ENCODE data around the gene AMD1.

Gene AMD1

DNA sequence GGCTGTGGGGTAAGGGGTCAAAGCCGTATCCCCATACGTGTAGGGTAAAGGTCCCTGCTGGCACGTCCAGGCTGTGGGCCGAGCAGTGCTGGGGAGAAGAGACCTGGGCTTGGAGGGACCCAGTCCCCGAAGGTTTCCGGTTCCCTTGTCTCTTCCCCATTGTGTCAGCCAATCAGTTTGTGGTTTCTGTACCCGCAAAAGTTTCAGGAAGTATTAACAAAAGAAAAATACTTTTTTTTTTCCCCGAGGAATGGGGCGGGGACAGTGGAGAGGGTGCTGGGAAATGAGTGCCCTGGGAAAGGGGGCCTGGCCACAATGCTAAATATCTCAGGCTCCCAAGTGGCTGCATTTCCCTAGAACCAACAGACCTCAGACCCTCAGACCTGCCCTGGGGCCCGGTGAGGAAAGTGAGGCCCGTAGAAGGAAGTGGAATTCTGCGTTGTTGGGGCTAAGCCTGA lies 15.2 kb upstream of the AMD1 start:
- no peaks in the 10 kb centered on the region for H3K36me3 ChIP-seq (ENCODE audit: control insufficient read depth, insufficient read depth, low read length)
- no peak overlapping the region for H2AFZ ChIP-seq
- H3K4me3 ChIP-seq (ENCODE audit: low read depth, low read length), result no peak overlapping the region
- no peak overlapping the region for H3K27ac ChIP-seq
- TF ChIP-seq, protein P1, sequence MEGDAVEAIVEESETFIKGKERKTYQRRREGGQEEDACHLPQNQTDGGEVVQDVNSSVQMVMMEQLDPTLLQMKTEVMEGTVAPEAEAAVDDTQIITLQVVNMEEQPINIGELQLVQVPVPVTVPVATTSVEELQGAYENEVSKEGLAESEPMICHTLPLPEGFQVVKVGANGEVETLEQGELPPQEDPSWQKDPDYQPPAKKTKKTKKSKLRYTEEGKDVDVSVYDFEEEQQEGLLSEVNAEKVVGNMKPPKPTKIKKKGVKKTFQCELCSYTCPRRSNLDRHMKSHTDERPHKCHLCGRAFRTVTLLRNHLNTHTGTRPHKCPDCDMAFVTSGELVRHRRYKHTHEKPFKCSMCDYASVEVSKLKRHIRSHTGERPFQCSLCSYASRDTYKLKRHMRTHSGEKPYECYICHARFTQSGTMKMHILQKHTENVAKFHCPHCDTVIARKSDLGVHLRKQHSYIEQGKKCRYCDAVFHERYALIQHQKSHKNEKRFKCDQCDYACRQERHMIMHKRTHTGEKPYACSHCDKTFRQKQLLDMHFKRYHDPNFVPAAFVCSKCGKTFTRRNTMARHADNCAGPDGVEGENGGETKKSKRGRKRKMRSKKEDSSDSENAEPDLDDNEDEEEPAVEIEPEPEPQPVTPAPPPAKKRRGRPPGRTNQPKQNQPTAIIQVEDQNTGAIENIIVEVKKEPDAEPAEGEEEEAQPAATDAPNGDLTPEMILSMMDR (IDR thresholded peaks at IDR 0.05), result no peak
- H3K4me1 ChIP-seq, result no peaks in the 10 kb centered on the region
- no peaks in the 10 kb centered on the region for H3K9me3 ChIP-seq (ENCODE audit: control insufficient read depth, low read length)
- H3K4me2 ChIP-seq (ENCODE audit: low read length), result no peak overlapping the region
- H3K27me3 ChIP-seq (ENCODE audit: control insufficient read depth, insufficient read depth, low read length), result no peaks in the 10 kb centered on the region
- no peaks in the 10 kb centered on the region for H3K79me2 ChIP-seq
- H3K9ac ChIP-seq, result no peak overlapping the region

DNA sequence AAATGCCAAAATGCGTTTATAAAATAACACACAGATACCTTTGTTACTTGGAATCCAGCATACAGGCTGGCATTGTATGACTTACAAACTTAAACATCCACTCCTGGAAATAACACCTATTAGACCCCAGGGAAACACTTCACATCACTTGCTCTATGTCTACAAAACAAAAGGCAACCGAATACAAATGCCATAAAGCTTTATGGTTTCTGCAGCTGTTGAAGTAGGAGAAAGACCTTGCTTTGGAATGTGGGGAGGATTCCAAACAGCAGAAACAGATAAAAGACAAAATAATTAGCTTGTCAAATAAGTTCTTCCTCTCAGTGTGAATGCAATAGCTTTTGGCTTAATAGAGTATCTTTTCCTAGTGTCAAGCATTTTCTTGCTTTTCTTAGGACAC lies 9.8 kb upstream of the AMD1 start:
- H3K9ac ChIP-seq, result no peak overlapping the region
- no peaks in the 10 kb centered on the region for H3K79me2 ChIP-seq
- H3K27ac ChIP-seq, result no peak overlapping the region
- no peaks in the 10 kb centered on the region for H3K4me1 ChIP-seq
- H3K36me3 ChIP-seq (ENCODE audit: control insufficient read depth, insufficient read depth, low read length), result no peaks in the 10 kb centered on the region
- no peaks in the 10 kb centered on the region for H3K27me3 ChIP-seq (ENCODE audit: control insufficient read depth, insufficient read depth, low read length)
- H3K4me3 ChIP-seq (ENCODE audit: low read depth, low read length), result no peak overlapping the region
- H3K4me2 ChIP-seq (ENCODE audit: low read length), result no peak overlapping the region
- H3K9me3 ChIP-seq (ENCODE audit: control insufficient read depth, low read length), result no peaks in the 10 kb centered on the region
- H2AFZ ChIP-seq, result no peak overlapping the region
- TF ChIP-seq, protein P1 (IDR thresholded peaks at IDR 0.05), result no peak

DNA sequence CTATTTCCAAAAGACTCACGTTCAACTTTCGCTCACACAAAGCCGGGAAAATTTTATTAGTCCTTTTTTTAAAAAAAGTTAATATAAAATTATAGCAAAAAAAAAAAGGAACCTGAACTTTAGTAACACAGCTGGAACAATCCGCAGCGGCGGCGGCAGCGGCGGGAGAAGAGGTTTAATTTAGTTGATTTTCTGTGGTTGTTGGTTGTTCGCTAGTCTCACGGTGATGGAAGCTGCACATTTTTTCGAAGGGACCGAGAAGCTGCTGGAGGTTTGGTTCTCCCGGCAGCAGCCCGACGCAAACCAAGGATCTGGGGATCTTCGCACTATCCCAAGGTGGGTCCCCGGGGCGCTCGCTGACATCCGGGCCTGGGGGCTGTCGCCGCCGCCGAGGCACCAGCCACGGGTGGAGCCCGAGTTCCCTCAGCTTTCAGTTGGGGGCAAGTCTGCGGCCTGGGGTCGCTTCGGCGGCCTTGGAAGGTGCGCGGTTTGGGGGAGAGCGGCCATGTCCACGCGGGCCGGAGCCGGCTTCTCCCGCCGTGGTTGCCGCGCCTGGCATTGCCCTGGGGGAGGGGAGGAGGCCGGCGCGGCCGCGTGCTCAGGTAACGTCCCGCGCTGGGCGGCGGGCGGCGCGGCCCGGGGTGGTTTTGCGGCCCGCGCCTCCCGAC lies 429 bp downstream of the AMD1 start:
- Histone ChIP-seq H3K4me1 (peaks cover 15% of the 10 kb centered on the region), H3K36me3 (ENCODE audit: control insufficient read depth, insufficient read depth, low read length) (no peaks in the 10 kb centered on the region), H3K27me3 (ENCODE audit: control insufficient read depth, insufficient read depth, low read length) (no peaks in the 10 kb centered on the region), H3K27ac (peak overlapping the region; percentile 94), H3K9ac (peak overlapping the region; percentile 84), H3K79me2 (peaks cover 29% of the 10 kb centered on the region), H3K9me3 (ENCODE audit: control insufficient read depth, low read length) (no peaks in the 10 kb centered on the region), H2AFZ (peak overlapping the region; percentile 95), H3K4me3 (ENCODE audit: low read depth, low read length) (peak overlapping the region; percentile 94), H3K4me2 (ENCODE audit: low read length) (peak overlapping the region; percentile 77)
- TF ChIP-seq, protein P1 (IDR thresholded peaks at IDR 0.05), result no peak

DNA sequence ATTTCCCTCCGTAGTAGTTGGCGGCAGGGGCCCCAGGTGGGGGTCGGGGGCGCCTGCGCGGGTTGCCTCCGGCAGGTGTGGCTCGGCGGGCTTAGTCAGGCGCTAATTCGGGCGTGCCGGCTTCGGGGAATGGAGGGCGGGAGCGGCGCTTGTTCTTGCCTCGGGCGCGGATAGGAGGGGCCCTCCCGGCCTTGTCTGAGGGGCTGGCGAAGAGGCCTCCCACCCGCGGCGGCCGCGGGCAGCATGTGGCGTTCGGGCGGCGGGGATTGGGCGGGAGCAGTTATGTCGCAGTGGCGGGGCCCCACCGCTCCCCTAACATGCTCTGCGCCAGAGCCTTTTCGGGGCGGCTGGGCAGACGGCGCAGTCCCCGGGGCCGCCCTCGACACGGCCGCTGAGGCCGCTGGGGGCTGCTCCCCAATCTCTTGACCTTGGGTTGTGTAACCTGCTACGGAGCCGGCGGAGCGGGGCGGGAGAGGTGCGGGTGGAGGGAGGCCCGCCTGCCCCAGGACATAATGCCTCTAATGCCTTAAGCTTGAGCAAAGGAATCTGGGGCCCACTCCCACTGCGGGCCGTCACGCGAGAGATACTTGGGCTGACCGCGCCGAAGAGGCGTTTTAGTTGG lies 1.1 kb downstream of the AMD1 start:
- Histone ChIP-seq H3K79me2 (peaks cover 36% of the 10 kb centered on the region), H3K9me3 (ENCODE audit: control insufficient read depth, low read length) (no peaks in the 10 kb centered on the region), H3K27me3 (ENCODE audit: control insufficient read depth, insufficient read depth, low read length) (no peaks in the 10 kb centered on the region), H3K4me3 (ENCODE audit: low read depth, low read length) (peak overlapping the region; percentile 94), H3K4me2 (ENCODE audit: low read length) (peak overlapping the region; percentile 77), H3K4me1 (peaks cover 15% of the 10 kb centered on the region), H3K27ac (peak overlapping the region; percentile 94), H2AFZ (peak overlapping the region; percentile 95), H3K9ac (peak overlapping the region; percentile 84), H3K36me3 (ENCODE audit: control insufficient read depth, insufficient read depth, low read length) (no peaks in the 10 kb centered on the region)
- TF ChIP-seq, protein P1 (IDR thresholded peaks at IDR 0.05), result peak; percentile 5
